Suprapubic skin (tissue), 4 donors: ENCODE measurements around the gene PDE4D.

ENCODE experiments used
- CTCF ChIP-seq, 2 donors: fragments of 200-600 bp in 1 of 2; fragments of 450-650 bp in 1 of 2; sonication (generic) in 1 of 2; IDR thresholded peaks; one replicate each; pipeline ENCODE4 v1.5.1; 2016 to 2019; ENCODE audit warnings: antibody characterized with exemption in 2 of 2, mild to moderate bottlenecking in 1 of 2, moderate library complexity in 1 of 2
- EP300 ChIP-seq: sonication (generic); formaldehyde crosslinking; IDR thresholded peaks from one replicate; pipeline ENCODE4 v1.6.1; 2017; ENCODE audit warnings: antibody characterized with exemption
- POLR2A ChIP-seq, 2 donors: fragments of 450-650 bp; IDR thresholded peaks; one replicate each; pipeline ENCODE4 v1.6.1; 2017; ENCODE audit warnings: antibody characterized with exemption in 2 of 2, mild to moderate bottlenecking in 2 of 2, moderate library complexity in 2 of 2
- POLR2AphosphoS5 ChIP-seq, 3 donors: sonication (generic); formaldehyde crosslinking; IDR thresholded peaks; one replicate each; pipeline ENCODE4 v1.6.1; 2017; ENCODE audit warnings: antibody characterized with exemption in 3 of 3

- no peak for TF ChIP-seq CTCF (IDR thresholded peaks at IDR 0.05)
- TF ChIP-seq EP300, result no peak
- no peak for TF ChIP-seq POLR2A (IDR thresholded peaks at IDR 0.05)
- no peak for TF ChIP-seq POLR2AphosphoS5 (IDR thresholded peaks at IDR 0.05)
These were observed 723.8 kb downstream of the PDE4D start for GRCh38 chr5:59169768-59170150.
